Kidney (tissue), 14 donors: Measurements from ENCODE around the gene DHTKD1. TPM values are rescaled to one million over a fixed set of nuclear protein-coding genes. Genes with fewer than 3 reads are reported as not detected.

Experiments used
- DNase-seq, 5 donors: peaks; one replicate each; pipeline ENCODE4 v3.0.0-alpha.2; 2013 to 2020
- FAIRE-seq: peaks from 2 replicates; lab custom pipeline; 2012; peaks lifted over from hg19 to GRCh38; lab: Jason Lieb, UNC
- H3K27ac ChIP-seq, 2 donors: one replicate each; pipeline ENCODE4 v1.7.0; 2013; ENCODE audit warnings: low read depth in 2 of 2, low read length in 2 of 2, inconsistent platforms in 1 of 2
- H3K27me3 ChIP-seq: one replicate; pipeline ENCODE4 v1.7.1; 2013; ENCODE audit warnings: low read length, inconsistent platforms; ENCODE audit not compliant: control insufficient read depth, insufficient read depth
- H3K36me3 ChIP-seq, 3 donors: one replicate each; pipeline versions ENCODE4 v1.7.0 to v1.7.1; 2013; ENCODE audit warnings: low read length in 3 of 3, control low read depth in 1 of 3, inconsistent platforms in 1 of 3; ENCODE audit not compliant: insufficient read depth in 3 of 3, control insufficient read depth in 2 of 3
- H3K4me1 ChIP-seq, 3 donors: one replicate each; pipeline versions ENCODE4 v1.7.0 to v1.7.1; 2013; ENCODE audit warnings: low read length in 3 of 3, inconsistent platforms in 1 of 3, low read depth in 1 of 3; ENCODE audit not compliant: control insufficient read depth in 2 of 3, insufficient read depth in 2 of 3
- H3K4me3 ChIP-seq, 3 donors: one replicate each; pipeline versions ENCODE4 v1.7.0 to v1.8.1; 2013; ENCODE audit warnings: low read length in 3 of 3, control low read depth in 1 of 3, inconsistent platforms in 1 of 3
- H3K9ac ChIP-seq, 3 donors: one replicate each; pipeline versions ENCODE4 v1.7.0 to v1.7.1; 2013; ENCODE audit warnings: low read length in 3 of 3, control low read depth in 1 of 3, inconsistent platforms in 1 of 3
- H3K9me3 ChIP-seq, 3 donors: one replicate each; pipeline versions ENCODE4 v1.7.0 to v1.7.1; 2013; ENCODE audit warnings: low read length in 3 of 3, control low read depth in 1 of 3, inconsistent platforms in 1 of 3; ENCODE audit not compliant: control insufficient read depth in 2 of 3, insufficient read depth in 1 of 3
- intact Hi-C: fragments of 100-400 bp; cut with DNase I; formaldehyde crosslinking; loops from one replicate; pipeline ENCODE4 v1.11.1; 2022
- polyA plus RNA-seq: library from polyadenylated mRNA; stranded (reverse); fragments of 350-450 nt; fragmentation: Illumina TruSeq; extraction: RNeasy Lipid Tissue Mini Kit (QIAGEN cat#74804); gene quantifications from one replicate; pipeline ENCODE4 v1.2.3, GENCODE V29; 2014; ENCODE audit warnings: low read depth, low replicate concordance; ENCODE audit not compliant: insufficient read depth
- total RNA-seq: library from RNA; stranded (reverse); fragmentation: NEBNext Ultra II Directional; extraction: Animal tissue kit (Norgen Biotek cat#: 25700); gene quantifications from one replicate; pipeline ENCODE4 v1.2.1, GENCODE V29; 2021
- TF ChIP-seq, protein P1 (sequence below): IDR thresholded peaks from 3 replicates; pipeline ENCODE4 v1.5.1; 2012; ENCODE audit warnings: mild to moderate bottlenecking, moderate library complexity, borderline replicate concordance; ENCODE audit not compliant: insufficient read depth; ENCODE audit errors: extremely low read depth
- donor health status: control.
- donor health status: control.
- donor health status: control.
- donor health status: control.
- donor health status: control.
- donor health status: DM: yes; HTN: yes; CAD: no.
- donor health status: Normal renal cell carcinoma (clear cell type).

The DHTKD1 gene
- total and polyA plus RNA-seq, 2 donors from 2014 or later, result 21.5 to 28.0 TPM

DNA sequence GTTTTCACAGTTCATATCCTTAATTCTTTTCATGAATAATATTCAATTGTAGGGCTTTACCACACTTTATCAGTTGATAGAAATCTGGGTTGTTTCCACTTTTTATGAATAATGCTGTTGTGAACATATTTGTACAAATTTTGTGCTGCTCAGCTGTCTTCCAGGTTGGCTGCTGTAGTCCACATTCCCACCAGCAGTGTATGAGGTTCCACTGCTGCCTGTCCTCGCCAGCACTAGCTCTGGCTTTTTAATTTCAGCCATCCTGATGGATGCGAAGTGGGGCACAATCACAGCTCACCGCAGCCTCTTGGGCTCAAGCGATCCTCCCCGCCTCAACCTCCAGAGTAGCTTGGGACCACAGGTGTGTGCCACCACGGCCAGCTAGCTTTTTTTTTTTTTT is 94.2 kb downstream of the DHTKD1 start:
- Histone ChIP-seq H3K9ac (no peak overlapping the region), H3K4me3 (no peak overlapping the region), H3K9me3 (no peaks in the 10 kb centered on the region), H3K36me3 (peaks cover 6 to 20% (median 14%) of the 10 kb centered on the region in 3 donors), H3K27ac (no peak overlapping the region), H3K27me3 (no peaks in the 10 kb centered on the region), H3K4me1 (no peaks in the 10 kb centered on the region)
- DNase-seq, result no peak
- no peak for FAIRE-seq
- TF ChIP-seq, protein P1, sequence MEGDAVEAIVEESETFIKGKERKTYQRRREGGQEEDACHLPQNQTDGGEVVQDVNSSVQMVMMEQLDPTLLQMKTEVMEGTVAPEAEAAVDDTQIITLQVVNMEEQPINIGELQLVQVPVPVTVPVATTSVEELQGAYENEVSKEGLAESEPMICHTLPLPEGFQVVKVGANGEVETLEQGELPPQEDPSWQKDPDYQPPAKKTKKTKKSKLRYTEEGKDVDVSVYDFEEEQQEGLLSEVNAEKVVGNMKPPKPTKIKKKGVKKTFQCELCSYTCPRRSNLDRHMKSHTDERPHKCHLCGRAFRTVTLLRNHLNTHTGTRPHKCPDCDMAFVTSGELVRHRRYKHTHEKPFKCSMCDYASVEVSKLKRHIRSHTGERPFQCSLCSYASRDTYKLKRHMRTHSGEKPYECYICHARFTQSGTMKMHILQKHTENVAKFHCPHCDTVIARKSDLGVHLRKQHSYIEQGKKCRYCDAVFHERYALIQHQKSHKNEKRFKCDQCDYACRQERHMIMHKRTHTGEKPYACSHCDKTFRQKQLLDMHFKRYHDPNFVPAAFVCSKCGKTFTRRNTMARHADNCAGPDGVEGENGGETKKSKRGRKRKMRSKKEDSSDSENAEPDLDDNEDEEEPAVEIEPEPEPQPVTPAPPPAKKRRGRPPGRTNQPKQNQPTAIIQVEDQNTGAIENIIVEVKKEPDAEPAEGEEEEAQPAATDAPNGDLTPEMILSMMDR, result no peak
- intact Hi-C loops, result no loop called here

DNA sequence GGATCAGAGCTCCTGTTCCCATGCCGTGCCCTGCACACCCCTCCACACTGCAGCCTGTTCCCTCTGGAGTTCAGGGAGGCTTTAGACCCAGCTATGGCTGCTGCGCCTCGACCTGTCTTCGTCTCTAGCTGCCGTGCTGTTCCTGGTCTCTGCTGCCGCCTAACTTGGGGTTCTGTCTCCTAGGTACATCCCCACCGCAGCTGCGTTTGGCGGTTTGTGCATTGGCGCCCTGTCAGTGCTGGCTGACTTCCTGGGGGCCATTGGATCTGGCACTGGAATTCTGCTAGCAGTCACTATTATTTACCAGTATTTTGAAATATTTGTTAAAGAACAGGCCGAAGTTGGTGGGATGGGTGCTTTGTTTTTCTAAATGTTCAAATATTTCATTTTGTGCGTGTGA is 95.3 kb downstream of the DHTKD1 start:
- TF ChIP-seq, protein P1, result no peak
- Histone ChIP-seq H3K4me3 (no peak overlapping the region), H3K4me1 (no peaks in the 10 kb centered on the region), H3K27ac (no peak overlapping the region), H3K9me3 (no peaks in the 10 kb centered on the region), H3K9ac (no peak overlapping the region), H3K27me3 (no peaks in the 10 kb centered on the region), H3K36me3 (peaks cover 6 to 20% (median 14%) of the 10 kb centered on the region in 3 donors)
- intact Hi-C loops, result no loop called here
- DNase-seq (no peak), FAIRE-seq (no peak)

DNA sequence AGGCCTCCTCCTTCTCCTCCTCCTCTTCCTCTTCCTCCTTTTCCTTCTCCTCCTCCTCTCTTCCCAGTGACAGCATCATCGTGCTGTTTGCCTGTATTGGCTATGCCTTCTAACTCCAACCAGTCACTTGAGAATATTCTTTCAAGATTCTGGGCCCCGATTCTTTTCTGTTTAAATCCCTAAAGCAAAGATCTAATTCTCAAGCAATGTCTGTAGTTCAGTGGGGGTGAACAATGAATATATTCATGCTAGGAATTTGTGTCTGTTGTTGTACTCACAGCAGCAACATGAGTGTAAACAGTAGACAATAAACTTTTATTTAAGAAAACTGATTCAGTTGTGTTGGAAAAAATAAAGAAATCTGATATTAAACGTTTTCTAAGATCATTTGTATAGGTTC is 96.3 kb downstream of the DHTKD1 start:
- FAIRE-seq (no peak), DNase-seq (no peak)
- H3K4me3 ChIP-seq, result no peak overlapping the region
- H3K27ac ChIP-seq, result no peak overlapping the region
- no peaks in the 10 kb centered on the region for H3K27me3 ChIP-seq
- peaks cover 8 to 26% (median 11%) of the 10 kb centered on the region in 3 donors for H3K36me3 ChIP-seq
- no peak overlapping the region for H3K9ac ChIP-seq
- TF ChIP-seq, protein P1, result no peak
- no peaks in the 10 kb centered on the region for H3K9me3 ChIP-seq
- intact Hi-C loops, result no loop called here
- no peaks in the 10 kb centered on the region for H3K4me1 ChIP-seq
